Tibial nerve (tissue), 4 donors: ENCODE results near the gene EPHA6.

ENCODE experiments used
- EP300 ChIP-seq, 2 donors: sonication (generic); formaldehyde crosslinking; IDR thresholded peaks; one replicate each; pipeline ENCODE4 v1.6.1; 2017; ENCODE audit warnings: antibody characterized with exemption in 2 of 2, mild to moderate bottlenecking in 1 of 2
- POLR2A ChIP-seq, 2 donors: fragments of 450-650 bp; IDR thresholded peaks; one replicate each; pipeline ENCODE4 v1.6.1; 2017; ENCODE audit warnings: antibody characterized with exemption in 2 of 2, mild to moderate bottlenecking in 2 of 2, moderate library complexity in 2 of 2
- TF ChIP-seq, protein P1 (sequence below), 5 experiments: fragments of 200-600 bp in 3 of 5; fragments of 450-650 bp in 2 of 5; sonication (generic) in 3 of 5; IDR thresholded peaks; one replicate each; pipeline ENCODE4 v1.5.1; 2016 to 2019; ENCODE audit warnings: antibody characterized with exemption in 5 of 5, mild to moderate bottlenecking in 3 of 5, moderate library complexity in 2 of 5

DNA sequence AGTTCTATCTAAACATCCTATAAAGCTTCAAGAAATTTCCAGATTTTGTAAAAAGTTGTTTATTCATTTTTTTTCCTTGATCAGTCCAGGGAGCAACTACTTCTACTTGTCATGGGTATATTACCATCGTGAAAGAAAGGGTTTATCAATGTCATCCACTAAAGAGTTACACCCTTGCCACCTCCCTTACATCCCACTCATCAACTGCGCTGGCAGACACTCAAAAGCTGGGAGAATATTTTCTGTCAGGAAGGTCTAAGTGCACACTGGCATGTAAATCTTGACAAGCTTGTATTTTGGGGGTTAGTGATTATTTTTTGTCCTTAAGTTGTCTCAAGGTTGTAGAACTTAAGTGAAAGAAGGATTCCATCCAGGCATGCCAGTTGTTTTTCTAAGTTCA, 761.8 kb downstream of the EPHA6 start:
- TF ChIP-seq, protein P1, sequence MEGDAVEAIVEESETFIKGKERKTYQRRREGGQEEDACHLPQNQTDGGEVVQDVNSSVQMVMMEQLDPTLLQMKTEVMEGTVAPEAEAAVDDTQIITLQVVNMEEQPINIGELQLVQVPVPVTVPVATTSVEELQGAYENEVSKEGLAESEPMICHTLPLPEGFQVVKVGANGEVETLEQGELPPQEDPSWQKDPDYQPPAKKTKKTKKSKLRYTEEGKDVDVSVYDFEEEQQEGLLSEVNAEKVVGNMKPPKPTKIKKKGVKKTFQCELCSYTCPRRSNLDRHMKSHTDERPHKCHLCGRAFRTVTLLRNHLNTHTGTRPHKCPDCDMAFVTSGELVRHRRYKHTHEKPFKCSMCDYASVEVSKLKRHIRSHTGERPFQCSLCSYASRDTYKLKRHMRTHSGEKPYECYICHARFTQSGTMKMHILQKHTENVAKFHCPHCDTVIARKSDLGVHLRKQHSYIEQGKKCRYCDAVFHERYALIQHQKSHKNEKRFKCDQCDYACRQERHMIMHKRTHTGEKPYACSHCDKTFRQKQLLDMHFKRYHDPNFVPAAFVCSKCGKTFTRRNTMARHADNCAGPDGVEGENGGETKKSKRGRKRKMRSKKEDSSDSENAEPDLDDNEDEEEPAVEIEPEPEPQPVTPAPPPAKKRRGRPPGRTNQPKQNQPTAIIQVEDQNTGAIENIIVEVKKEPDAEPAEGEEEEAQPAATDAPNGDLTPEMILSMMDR (IDR thresholded peaks at IDR 0.05) = no peak
- TF ChIP-seq POLR2A (IDR thresholded peaks at IDR 0.05) (no peak), EP300 (IDR thresholded peaks at IDR 0.05) (no peak)
